Measurements from ENCODE around the gene XYLB. TPM values are rescaled to one million over a fixed set of nuclear protein-coding genes. Genes with fewer than 3 reads are reported as not detected.

The XYLB gene
- total and polyA plus RNA-seq, 2 of the 13 experiments (the other 11 are each of a cell fraction or from before 2014, with no cell fraction given), result 25.9 to 30.0 TPM

- intact Hi-C loops (cut with micrococcal nuclease; ENCODE audit: unreplicated experiment), result no loop called here
- no peaks in the 10 kb centered on the region for H3K4me1 ChIP-seq (ENCODE audit: insufficient read depth, low read length)
- no peaks in the 10 kb centered on the region for H3K9me3 ChIP-seq (ENCODE audit: low read length)
- peaks cover 43 to 96% of the 10 kb centered on the region in 2 experiments for H3K36me3 ChIP-seq (replicated peaks in 1 of 2; ENCODE audit: control insufficient read depth in 1 of 2, insufficient read depth in 2 of 2, low read length in 2 of 2)
- H3K27me3 ChIP-seq (ENCODE audit: control insufficient read depth in 1 of 2, insufficient read depth in 2 of 2, low read length in 2 of 2), result no peaks in the 10 kb centered on the region
- FAIRE-seq (no peak), ATAC-seq (no peak), DNase-seq (ENCODE audit: low spot score) (no peak)
- no TSS peak for BruUV-seq (replicated peaks)
- POLR2A ChIA-PET, result no interaction called here
- no peaks in the 10 kb centered on the region for H4K20me1 ChIP-seq (ENCODE audit: insufficient read depth, low read length)
- WGBS (ENCODE audit: low lambda C conversion rate), result 92% methylated on average over 15 of the region's 15 CpGs
- no peak for TF ChIP-seq KDM2A (CRISPR knock-in tag; IDR thresholded peaks at IDR 0.05; ENCODE audit: borderline replicate concordance, low read depth)
- no peak for TF ChIP-seq ZNF329 (CRISPR knock-in tag; IDR thresholded peaks at IDR 0.05; ENCODE audit: low read depth)
- no peak for TF ChIP-seq ZNF431 (CRISPR knock-in tag; IDR thresholded peaks at IDR 0.05; ENCODE audit: borderline replicate concordance, low read depth)
- TF ChIP-seq KDM1A (CRISPR knock-in tag; IDR thresholded peaks at IDR 0.05), result no peak
- TF ChIP-seq CREM (IDR thresholded peaks at IDR 0.05), result no peak
- TF ChIP-seq CREM (CRISPR knock-in tag; IDR thresholded peaks at IDR 0.05), result no peak
- no peak for TF ChIP-seq ZNF543 (CRISPR knock-in tag; IDR thresholded peaks at IDR 0.05)
- no peak for TF ChIP-seq MIER3 (CRISPR knock-in tag; IDR thresholded peaks at IDR 0.05; ENCODE audit: borderline replicate concordance)
- TF ChIP-seq FLYWCH1 (CRISPR knock-in tag; IDR thresholded peaks at IDR 0.05), result no peak
- H3K9ac ChIP-seq (ENCODE audit: insufficient read depth, low read depth, low read length), result no peak overlapping the region
- no peak overlapping the region for H3K27ac ChIP-seq (ENCODE audit: extremely low read length, insufficient read depth, low read length)
- H3K79me2 ChIP-seq (ENCODE audit: insufficient read depth, low read length), result no peaks in the 10 kb centered on the region
- CTCF ChIA-PET (ENCODE audit: low intra/inter-chr PET ratio, low total read pairs), result no interaction called here
- H2AFZ ChIP-seq (ENCODE audit: low read length), result no peak overlapping the region
- no peak overlapping the region for H3K4me2 ChIP-seq (ENCODE audit: low read depth, low read length)
- H3K4me3 ChIP-seq (replicated peaks in 1 of 3; ENCODE audit: insufficient read depth in 1 of 3, low read depth in 2 of 3, low read length in 3 of 3), result no peak overlapping the region
- in situ Hi-C loops (cut with HindIII; ENCODE audit: extremely low pct_ligation_motif_present, low pct_unique_long_range_greater_than_20kb), result no loop called here
Observed at GRCh38 chr3:38371541-38372213, 25.1 kb downstream of the XYLB start.

- Histone ChIP-seq H3K4me2 (ENCODE audit: low read depth, low read length) (no peak overlapping the region), H3K79me2 (ENCODE audit: insufficient read depth, low read length) (no peaks in the 10 kb centered on the region), H3K36me3 (replicated peaks in 1 of 2; ENCODE audit: control insufficient read depth in 1 of 2, insufficient read depth in 2 of 2, low read length in 2 of 2) (peaks cover 46 to 96% of the 10 kb centered on the region in 2 experiments), H3K9me3 (ENCODE audit: low read length) (no peaks in the 10 kb centered on the region), H3K9ac (ENCODE audit: insufficient read depth, low read depth, low read length) (no peak overlapping the region), H3K27me3 (ENCODE audit: control insufficient read depth in 1 of 2, insufficient read depth in 2 of 2, low read length in 2 of 2) (no peaks in the 10 kb centered on the region), H2AFZ (ENCODE audit: low read length) (no peak overlapping the region), H3K27ac (ENCODE audit: extremely low read length, insufficient read depth, low read length) (no peak overlapping the region), H4K20me1 (ENCODE audit: insufficient read depth, low read length) (no peaks in the 10 kb centered on the region), H3K4me3 (replicated peaks in 1 of 3; ENCODE audit: insufficient read depth in 1 of 3, low read depth in 2 of 3, low read length in 3 of 3) (no peak overlapping the region), H3K4me1 (ENCODE audit: insufficient read depth, low read length) (no peaks in the 10 kb centered on the region)
- ATAC-seq (no peak), DNase-seq (ENCODE audit: low spot score) (no peak), FAIRE-seq (no peak)
- in situ Hi-C loops (cut with HindIII; ENCODE audit: extremely low pct_ligation_motif_present, low pct_unique_long_range_greater_than_20kb) (no loop called here), intact Hi-C loops (cut with micrococcal nuclease; ENCODE audit: unreplicated experiment) (no loop called here)
- ChIA-PET POLR2A (no interaction called here), CTCF (ENCODE audit: low intra/inter-chr PET ratio, low total read pairs) (no interaction called here)
- BruUV-seq (replicated peaks), result no TSS peak
- 100% methylated on average over 5 of the region's 5 CpGs for WGBS (ENCODE audit: low lambda C conversion rate)
- TF ChIP-seq MAFF (IDR thresholded peaks at IDR 0.05; ENCODE audit: low read depth, low read length), result 0 out of 2 replicates have a peak, but pooled peaks have one; percentile 36
- no peak for TF ChIP-seq ZNF296 (CRISPR knock-in tag; conservative IDR thresholded peaks at IDR 0.05)
- peak; percentile 21 for TF ChIP-seq RBM22 (optimal IDR thresholded peaks at IDR 0.05; ENCODE audit: low read length)
- TF ChIP-seq MAFK (conservative IDR thresholded peaks at IDR 0.05 in 1 of 2, IDR thresholded peaks at IDR 0.05 in 1 of 2; ENCODE audit: low read length in 2 of 2), result peak; percentile 56 to 57; a peak in 3 of 4 replicates
Observed at GRCh38 chr3:38372214-38372601, 25.6 kb downstream of the XYLB start.

Data from HepG2 (cell line).